Natural killer cell (primary cell): Measurements from ENCODE around the gene APOL4. TPM values are rescaled to one million over a fixed set of nuclear protein-coding genes. Genes with fewer than 3 reads are reported as not detected.

ENCODE experiments used
- ATAC-seq, 3 donors: fragments of 150-1000 bp in 2 of 3; fragments of 200-7000 bp in 1 of 3; cut with Tn5 transposase; 1 replicate in 1 of 3; 2 replicates in 2 of 3; pipeline ENCODE4 v1.10.0; 2021; ENCODE audit warnings: mild to moderate bottlenecking in 2 of 3, moderate library complexity in 2 of 3
- DNase-seq, 2 donors: peaks; one replicate each; pipeline versions ENCODE4 v3.0.0 to v3.0.0-alpha.2; 2013 to 2021; ENCODE audit warnings: mixed read lengths in 1 of 2
- H3K27ac ChIP-seq: one replicate; pipeline ENCODE4 v1.5.1; 2013; ENCODE audit warnings: mild to moderate bottlenecking, low read length
- H3K27me3 ChIP-seq: one replicate; pipeline ENCODE4 v1.6.1; 2013; ENCODE audit warnings: low read length; ENCODE audit not compliant: control insufficient read depth, insufficient read depth
- H3K36me3 ChIP-seq: one replicate; pipeline ENCODE4 v1.6.1; 2013; ENCODE audit warnings: low read length; ENCODE audit not compliant: control insufficient read depth, insufficient read depth
- H3K4me1 ChIP-seq: one replicate; pipeline ENCODE4 v1.6.1; 2013; ENCODE audit warnings: low read length; ENCODE audit not compliant: control insufficient read depth, insufficient read depth
- H3K4me3 ChIP-seq: one replicate; pipeline ENCODE4 v1.5.1; 2013; ENCODE audit warnings: low read length
- H3K9me3 ChIP-seq: one replicate; pipeline ENCODE4 v1.6.1; 2013; ENCODE audit warnings: low read length; ENCODE audit not compliant: control insufficient read depth, insufficient read depth
- H3K27ac Mint-ChIP-seq, 2 donors: one replicate each; pipeline ENCODE4 v1.8.0; 2022; ENCODE audit warnings: mild to moderate bottlenecking in 2 of 2, mixed read lengths in 2 of 2, moderate library complexity in 1 of 2
- H3K27me3 Mint-ChIP-seq, 2 donors: one replicate each; pipeline ENCODE4 v1.8.0; 2022; ENCODE audit warnings: low read depth in 2 of 2, mixed read lengths in 2 of 2
- H3K36me3 Mint-ChIP-seq: one replicate; pipeline ENCODE4 v1.8.0; 2022; ENCODE audit warnings: mixed read lengths
- H3K4me1 Mint-ChIP-seq, 2 donors: one replicate each; pipeline ENCODE4 v1.8.0; 2022; ENCODE audit warnings: mixed read lengths in 2 of 2
- H3K4me3 Mint-ChIP-seq: one replicate; pipeline ENCODE4 v1.8.0; 2022; ENCODE audit warnings: mild to moderate bottlenecking, moderate library complexity, mixed read lengths
- H3K9me3 Mint-ChIP-seq, 2 donors: one replicate each; pipeline ENCODE4 v1.8.0; 2022; ENCODE audit warnings: mixed read lengths in 2 of 2
- WGBS: methylation state at CpG from one replicate; pipeline ENCODE4 v1.1.7; 2013; ENCODE audit warnings: missing lambda C conversion rate; ENCODE audit not compliant: insufficient coverage; 5-methylcytosine and 5-hydroxymethylcytosine counted together
- intact Hi-C: fragments of 100-400 bp; cut with micrococcal nuclease; formaldehyde crosslinking; loops from one replicate; pipeline ENCODE4 v1.14.2; 2022
- total RNA-seq, 4 donors: library from RNA; stranded (reverse); fragments of 120-200 nt in 1 of 4; gene quantifications; one replicate each; pipeline versions ENCODE4 v1.2.3 to v1.2.4, GENCODE V29; 2013 to 2022
- TF ChIP-seq, protein P1 (sequence below): fragments of 200-600 bp; IDR thresholded peaks from one replicate; pipeline ENCODE4 v1.8.0; 2022; ENCODE audit warnings: antibody characterized with exemption

The APOL4 gene
- total RNA-seq, 3 donors from 2014 or later (not counting 1 experiment from before 2014, with no cell fraction given), result 0.70 TPM; not detected in 2

DNA sequence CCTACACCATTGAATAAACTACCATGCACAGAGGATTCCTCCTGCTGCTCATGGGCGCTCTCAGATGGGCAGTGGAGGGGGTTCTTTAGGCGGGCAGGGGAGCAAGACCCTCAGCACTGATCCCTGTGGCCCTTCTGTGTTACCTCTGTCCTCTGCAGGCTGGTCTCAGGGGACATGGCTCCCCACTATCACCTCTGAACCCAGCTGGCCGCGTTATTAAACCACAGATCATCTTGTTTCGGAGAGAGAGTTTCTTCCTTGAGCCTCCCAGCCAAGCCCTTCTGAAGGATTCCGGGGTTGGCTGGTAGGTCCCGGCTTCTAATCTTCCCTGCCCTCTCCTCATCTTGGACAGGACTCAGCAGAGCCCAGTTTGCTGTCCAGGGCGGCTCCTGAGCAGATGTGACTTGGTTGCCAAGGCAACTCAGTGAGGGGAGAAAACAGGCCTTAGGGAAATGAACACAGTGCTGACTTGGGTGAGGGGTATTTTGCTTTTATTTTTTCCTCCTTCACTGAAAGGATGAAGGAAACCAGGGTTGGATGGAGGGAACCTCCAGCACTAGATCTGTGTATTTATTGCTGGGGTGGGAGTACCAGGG, 54.3 kb downstream of the APOL4 start:
- Mint-ChIP-seq H3K9me3 (peaks cover 0 to 5% of the 10 kb centered on the region in 2 donors), H3K27me3 (no peaks in the 10 kb centered on the region), H3K27ac (peak overlapping the region; percentile 71 to 77), H3K4me1 (peaks cover 37 to 42% of the 10 kb centered on the region in 2 donors), H3K36me3 (peaks cover 7% of the 10 kb centered on the region), H3K4me3 (no peak overlapping the region)
- no peaks in the 10 kb centered on the region for H3K27me3 ChIP-seq
- no peak overlapping the region for H3K4me3 ChIP-seq
- H3K4me1 ChIP-seq, result peaks cover 14% of the 10 kb centered on the region
- intact Hi-C loops, result no loop called here
- 77% methylated on average over 8 of the region's 8 CpGs for WGBS
- DNase-seq (no peak), ATAC-seq (no peak)
- H3K27ac ChIP-seq, result no peak overlapping the region
- TF ChIP-seq, protein P1, sequence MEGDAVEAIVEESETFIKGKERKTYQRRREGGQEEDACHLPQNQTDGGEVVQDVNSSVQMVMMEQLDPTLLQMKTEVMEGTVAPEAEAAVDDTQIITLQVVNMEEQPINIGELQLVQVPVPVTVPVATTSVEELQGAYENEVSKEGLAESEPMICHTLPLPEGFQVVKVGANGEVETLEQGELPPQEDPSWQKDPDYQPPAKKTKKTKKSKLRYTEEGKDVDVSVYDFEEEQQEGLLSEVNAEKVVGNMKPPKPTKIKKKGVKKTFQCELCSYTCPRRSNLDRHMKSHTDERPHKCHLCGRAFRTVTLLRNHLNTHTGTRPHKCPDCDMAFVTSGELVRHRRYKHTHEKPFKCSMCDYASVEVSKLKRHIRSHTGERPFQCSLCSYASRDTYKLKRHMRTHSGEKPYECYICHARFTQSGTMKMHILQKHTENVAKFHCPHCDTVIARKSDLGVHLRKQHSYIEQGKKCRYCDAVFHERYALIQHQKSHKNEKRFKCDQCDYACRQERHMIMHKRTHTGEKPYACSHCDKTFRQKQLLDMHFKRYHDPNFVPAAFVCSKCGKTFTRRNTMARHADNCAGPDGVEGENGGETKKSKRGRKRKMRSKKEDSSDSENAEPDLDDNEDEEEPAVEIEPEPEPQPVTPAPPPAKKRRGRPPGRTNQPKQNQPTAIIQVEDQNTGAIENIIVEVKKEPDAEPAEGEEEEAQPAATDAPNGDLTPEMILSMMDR, result no peak
- no peaks in the 10 kb centered on the region for H3K9me3 ChIP-seq
- H3K36me3 ChIP-seq, result peaks cover 71% of the 10 kb centered on the region

DNA sequence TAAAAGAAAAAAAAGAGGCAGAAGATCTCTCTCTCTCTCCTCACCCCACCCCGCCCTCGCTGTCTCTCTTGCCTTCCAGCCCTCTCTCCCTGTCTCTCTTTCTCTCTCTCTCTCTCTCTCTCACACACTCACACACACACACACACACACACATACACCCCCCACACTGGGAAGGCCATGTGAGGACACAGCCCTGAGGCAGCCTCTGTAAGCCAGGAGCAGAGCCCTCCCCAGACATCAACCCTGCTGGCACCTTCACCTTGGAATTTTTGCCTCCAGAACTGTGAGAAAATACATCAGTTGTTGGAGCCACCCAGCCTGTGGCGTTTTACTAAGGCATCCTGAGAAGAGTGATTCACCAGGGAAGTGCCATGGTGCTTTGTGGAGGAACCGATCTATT, 55.7 kb downstream of the APOL4 start:
- 84% methylated on average over 3 of the region's 4 CpGs for WGBS
- Histone ChIP-seq H3K4me1 (peaks cover 14% of the 10 kb centered on the region), H3K27ac (no peak overlapping the region), H3K36me3 (peaks cover 85% of the 10 kb centered on the region), H3K27me3 (no peaks in the 10 kb centered on the region), H3K4me3 (no peak overlapping the region), H3K9me3 (no peaks in the 10 kb centered on the region)
- TF ChIP-seq, protein P1, result no peak
- Mint-ChIP-seq H3K27ac (peak overlapping the region; percentile 71 to 77), H3K4me3 (no peak overlapping the region), H3K9me3 (no peaks in the 10 kb centered on the region), H3K4me1 (peaks cover 23 to 31% of the 10 kb centered on the region in 2 donors), H3K27me3 (no peaks in the 10 kb centered on the region), H3K36me3 (peaks cover 14% of the 10 kb centered on the region)
- no peak for DNase-seq
- intact Hi-C loops, result loop anchor here (1.0 kb wide), 1 partner anchor 34 kb away; no protein-coding TSS in a partner anchor
- no peak for ATAC-seq

DNA sequence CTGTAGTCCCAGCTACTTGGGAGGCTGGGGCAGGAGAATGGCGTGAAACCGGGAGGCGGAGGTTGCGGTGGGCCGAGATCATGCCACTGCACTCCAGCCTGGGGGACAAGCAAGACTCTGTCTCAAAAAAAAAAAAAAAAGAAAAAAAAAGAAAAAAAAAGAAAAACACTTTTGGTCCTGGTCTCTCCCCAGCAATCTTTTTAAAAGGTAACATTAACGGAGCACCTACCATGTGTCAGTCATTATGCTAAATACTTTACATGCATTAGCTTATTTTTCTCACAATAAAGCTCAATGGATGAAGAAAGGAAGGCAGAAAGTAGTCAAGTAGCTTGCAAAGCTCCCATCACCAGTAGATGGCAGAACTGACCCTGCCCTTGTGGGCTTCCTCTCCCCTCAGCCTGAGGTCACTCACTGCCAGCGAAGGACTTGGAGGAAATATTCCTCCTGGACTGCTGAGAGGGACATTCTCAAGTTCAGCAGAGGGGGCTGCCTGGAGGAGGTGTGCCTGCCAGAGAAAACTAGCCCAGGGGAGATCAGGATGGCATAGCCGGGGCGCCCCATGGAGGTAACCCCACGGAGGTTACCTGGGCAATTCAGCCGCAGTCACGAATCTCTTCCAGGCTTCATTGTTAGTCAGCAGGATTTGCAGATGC, 56.6 kb downstream of the APOL4 start:
- H3K27ac Mint-ChIP-seq, result peak overlapping the region; percentile 71 to 77
- H3K27me3 Mint-ChIP-seq, result no peaks in the 10 kb centered on the region
- 88% methylated on average over 11 of the region's 12 CpGs for WGBS
- DNase-seq, result peak in 1 of 2 donors; percentile 65
- peaks cover 14% of the 10 kb centered on the region for H3K36me3 Mint-ChIP-seq
- no peak overlapping the region for H3K4me3 Mint-ChIP-seq
- H3K9me3 ChIP-seq, result no peaks in the 10 kb centered on the region
- no peaks in the 10 kb centered on the region for H3K9me3 Mint-ChIP-seq
- intact Hi-C loops, result loop anchor here (1.0 to 5.0 kb wide), 2 partner anchors 35 to 132 kb away; no protein-coding TSS in a partner anchor
- H3K4me1 Mint-ChIP-seq, result peaks cover 14 to 25% of the 10 kb centered on the region in 2 donors
- TF ChIP-seq, protein P1, result peak; percentile 62
- peaks cover 11% of the 10 kb centered on the region for H3K4me1 ChIP-seq
- H3K27ac ChIP-seq, result no peak overlapping the region
- H3K4me3 ChIP-seq, result no peak overlapping the region
- no peaks in the 10 kb centered on the region for H3K27me3 ChIP-seq
- peaks cover 90% of the 10 kb centered on the region for H3K36me3 ChIP-seq
- ATAC-seq, result peak; percentile 61 to 82 (median 77)
